Testis (tissue), 3 donors: ENCODE measurements around the gene DIP2B. TPM values are rescaled to one million over a fixed set of nuclear protein-coding genes. Genes with fewer than 3 reads are reported as not detected.
"Not testable (repeated sequence)": the region's sequence is repeated elsewhere in the genome, so short reads cannot be mapped to it uniquely, and the experiment has no call there.

Experiments used
- DNase-seq: peaks from one replicate; pipeline ENCODE4 v3.0.0-alpha.2; 2019
- H3K27ac ChIP-seq, 2 donors: fragments of 200-600 bp; sonication (generic); one replicate each; pipeline ENCODE4 v1.5.1; 2019
- H3K27me3 ChIP-seq: fragments of 200-600 bp; sonication (generic); one replicate; pipeline ENCODE4 v1.5.1; 2019
- H3K36me3 ChIP-seq: fragments of 200-600 bp; sonication (generic); one replicate; pipeline ENCODE4 v1.5.1; 2017; ENCODE audit warnings: low read depth; ENCODE audit errors: missing control alignments
- H3K4me1 ChIP-seq: fragments of 200-600 bp; sonication (generic); one replicate; pipeline ENCODE4 v1.5.1; 2019
- H3K4me3 ChIP-seq, 2 donors: fragments of 200-600 bp; sonication (generic); one replicate each; pipeline ENCODE4 v1.5.1; 2017 to 2019
- H3K9me3 ChIP-seq: fragments of 200-600 bp; sonication (generic); one replicate; pipeline ENCODE4 v1.5.1; 2017
- CTCF ChIP-seq, 3 experiments: fragments of 450-650 bp in 2 of 3; fragments of 200-600 bp in 1 of 3; sonication (generic) in 1 of 3; IDR thresholded peaks; one replicate each; pipeline ENCODE4 v1.5.1; 2016 to 2019; ENCODE audit warnings: antibody characterized with exemption in 3 of 3, mild to moderate bottlenecking in 2 of 3, moderate library complexity in 1 of 3
- POLR2A ChIP-seq: fragments of 450-650 bp; IDR thresholded peaks from one replicate; pipeline ENCODE4 v1.6.1; 2017; ENCODE audit warnings: antibody characterized with exemption, mild to moderate bottlenecking, moderate library complexity
- WGBS, 2 donors: methylation state at CpG; one replicate each; pipeline ENCODE4 v1.1.5; 2018; 5-methylcytosine and 5-hydroxymethylcytosine counted together
- intact Hi-C: fragments of 100-400 bp; cut with DNase I; formaldehyde crosslinking; loops from one replicate; pipeline ENCODE4 v1.15.1; 2023; ENCODE audit warnings: low total_unique reads
- polyA plus RNA-seq: library from polyadenylated mRNA; stranded (reverse); fragments of 350-450 nt; fragmentation: Illumina TruSeq; extraction: RNeasy Lipid Tissue Mini Kit (QIAGEN cat#74804); gene quantifications from one replicate; pipeline ENCODE4 v1.2.3, GENCODE V29; 2014; ENCODE audit warnings: low read depth, low replicate concordance; ENCODE audit not compliant: insufficient read depth
- total RNA-seq, 2 donors: library from RNA; depleted of rRNA; stranded (reverse); fragments of >200 nt; gene quantifications; one replicate each; pipeline ENCODE4 v1.2.3, GENCODE V29; 2016

Gene DIP2B
- total and polyA plus RNA-seq, 3 donors from 2014 or later = 19.1 to 57.1 (median 43.5) TPM

- H3K4me3 ChIP-seq = no peak overlapping the region
- H3K9me3 ChIP-seq = no peaks in the 10 kb centered on the region
- H3K27me3 ChIP-seq = no peaks in the 10 kb centered on the region
- DNase-seq = no peak
- no peak overlapping the region for H3K27ac ChIP-seq
- no peaks in the 10 kb centered on the region for H3K36me3 ChIP-seq
- intact Hi-C loops = no loop called here
- TF ChIP-seq POLR2A (no peak), CTCF (IDR thresholded peaks at IDR 0.05) (no peak)
- H3K4me1 ChIP-seq = peaks cover 27% of the 10 kb centered on the region
- WGBS, 2 donors = 77 to 81% methylated on average over 1 of the region's 1 CpG
Observed at GRCh38 chr12:50519353-50519752, 14.6 kb downstream of the DIP2B start.

- no peaks in the 10 kb centered on the region for H3K27me3 ChIP-seq
- H3K36me3 ChIP-seq = no peaks in the 10 kb centered on the region
- no peaks in the 10 kb centered on the region for H3K9me3 ChIP-seq
- intact Hi-C loops = no loop called here
- DNase-seq = peak; percentile 46
- TF ChIP-seq CTCF (IDR thresholded peaks at IDR 0.05) (no peak), POLR2A (no peak)
- H3K4me3 ChIP-seq = no peak overlapping the region
- H3K27ac ChIP-seq = peak overlapping the region in 1 of 2 donors; percentile 74
- WGBS, 2 donors = 31 to 45% methylated on average over 8 of the region's 8 CpGs
- peaks cover 23% of the 10 kb centered on the region for H3K4me1 ChIP-seq
Observed at GRCh38 chr12:50520416-50521207, 15.8 kb downstream of the DIP2B start.

- peak overlapping the region in 1 of 2 donors; percentile 74 for H3K27ac ChIP-seq
- intact Hi-C loops, H3K27me3 ChIP-seq, H3K9me3 ChIP-seq, H3K4me3 ChIP-seq, DNase-seq, H3K36me3 ChIP-seq: not testable (repeated sequence)
- 98 to 99% methylated on average over 4 of the region's 4 CpGs for WGBS, 2 donors
- peaks cover 23% of the 10 kb centered on the region for H3K4me1 ChIP-seq
Observed at GRCh38 chr12:50521781-50522180, 17.0 kb downstream of the DIP2B start.

GRCh38 chr12:50523772-50524171, 19.0 kb downstream of the DIP2B start:
- intact Hi-C loops = no loop called here
- H3K4me1 ChIP-seq = peaks cover 11% of the 10 kb centered on the region
- H3K27ac ChIP-seq = no peak overlapping the region

GRCh38 chr12:50524621-50525020, 19.8 kb downstream of the DIP2B start:
- DNase-seq = no peak
- Histone ChIP-seq H3K27ac (no peak overlapping the region), H3K9me3 (no peaks in the 10 kb centered on the region), H3K27me3 (no peaks in the 10 kb centered on the region), H3K36me3 (no peaks in the 10 kb centered on the region), H3K4me3 (no peak overlapping the region), H3K4me1 (peaks cover 11% of the 10 kb centered on the region)
- TF ChIP-seq POLR2A = no peak
- no peak for TF ChIP-seq CTCF (IDR thresholded peaks at IDR 0.05)
- intact Hi-C loops = no loop called here
- 93 to 100% methylated on average over 2 of the region's 2 CpGs for WGBS, 2 donors

More at GRCh38 chr12:50523772-50524171, 19.0 kb downstream of the DIP2B start:
- Histone ChIP-seq H3K4me3 (no peak overlapping the region), H3K36me3 (no peaks in the 10 kb centered on the region), H3K9me3 (no peaks in the 10 kb centered on the region), H3K27me3 (no peaks in the 10 kb centered on the region)
- no peak for DNase-seq
- no peak for TF ChIP-seq CTCF (IDR thresholded peaks at IDR 0.05)
- WGBS, 2 donors = 86 to 88% methylated on average over 1 of the region's 1 CpG
